GM21717 (cell line): ENCODE data around the gene ACTN3.
"Not testable (repeated sequence)": the region's sequence is repeated elsewhere in the genome, so short reads cannot be mapped to it uniquely, and the experiment has no call there.

Experiments
- ATAC-seq: cut with Tn5 transposase; IDR thresholded peaks from one replicate; pipeline ENCODE4 v1.9.1; 2021; ENCODE audit warnings: mild to moderate bottlenecking, moderate library complexity; ENCODE audit not compliant: unreplicated experiment

The ACTN3 gene

GRCh38 chr11:66546368-66546965 is at the start of gene ACTN3:
Gene ACTN3, plus strand, starts transcription at chr11:66546903. Its CDS starts 35 bp downstream, at chr11:66546938.
- ATAC-seq, result no peak

GRCh38 chr11:66497206-66497605 is 49.5 kb upstream of the ACTN3 start:
- no peak for ATAC-seq

GRCh38 chr11:66498506-66498905 is 48.2 kb upstream of the ACTN3 start:
- ATAC-seq, result no peak

- ATAC-seq, result no peak
Observed at GRCh38 chr11:66505276-66505816, 41.4 kb upstream of the ACTN3 start.

- no peak for ATAC-seq
Observed at GRCh38 chr11:66509131-66509561, 37.6 kb upstream of the ACTN3 start.

- no peak for ATAC-seq
Observed at GRCh38 chr11:66510271-66510989, 36.3 kb upstream of the ACTN3 start, which contains the start of gene BBS1. Gene BBS1, plus strand, starts transcription at chr11:66510635. Its CDS starts 25 bp downstream, at chr11:66510660.

- ATAC-seq, result no peak
Observed at GRCh38 chr11:66510990-66511339, 35.7 kb upstream of the ACTN3 start.

- ATAC-seq, result no peak
Observed at GRCh38 chr11:66523611-66524010, 23.1 kb upstream of the ACTN3 start.

- no peak for ATAC-seq
Observed at GRCh38 chr11:66524304-66525040, 22.2 kb upstream of the ACTN3 start.

GRCh38 chr11:66529069-66529468 is 17.6 kb upstream of the ACTN3 start:
- no peak for ATAC-seq

GRCh38 chr11:66529655-66530054 is 17.0 kb upstream of the ACTN3 start:
- no peak for ATAC-seq

- no peak for ATAC-seq
Observed at GRCh38 chr11:66530927-66531709, 15.6 kb upstream of the ACTN3 start.

GRCh38 chr11:66531841-66532240 is 14.9 kb upstream of the ACTN3 start:
- ATAC-seq, result no peak

GRCh38 chr11:66532784-66533183 is 13.9 kb upstream of the ACTN3 start:
- ATAC-seq, result no peak

- no peak for ATAC-seq
Observed at GRCh38 chr11:66539170-66539869, 7.4 kb upstream of the ACTN3 start.

GRCh38 chr11:66539870-66540213 is 6.9 kb upstream of the ACTN3 start:
- ATAC-seq, result no peak

GRCh38 chr11:66540598-66540997 is 6.1 kb upstream of the ACTN3 start:
- not testable (repeated sequence) for ATAC-seq

- no peak for ATAC-seq
Observed at GRCh38 chr11:66541892-66542291, 4.8 kb upstream of the ACTN3 start.

- ATAC-seq, result no peak
Observed at GRCh38 chr11:66542362-66542761, 4.3 kb upstream of the ACTN3 start.
